ENCODE data around the gene OSBPL6.

- no peak for TF ChIP-seq ZNF8 (CRISPR knock-in tag; IDR thresholded peaks at IDR 0.05)
- TF ChIP-seq, protein P1, sequence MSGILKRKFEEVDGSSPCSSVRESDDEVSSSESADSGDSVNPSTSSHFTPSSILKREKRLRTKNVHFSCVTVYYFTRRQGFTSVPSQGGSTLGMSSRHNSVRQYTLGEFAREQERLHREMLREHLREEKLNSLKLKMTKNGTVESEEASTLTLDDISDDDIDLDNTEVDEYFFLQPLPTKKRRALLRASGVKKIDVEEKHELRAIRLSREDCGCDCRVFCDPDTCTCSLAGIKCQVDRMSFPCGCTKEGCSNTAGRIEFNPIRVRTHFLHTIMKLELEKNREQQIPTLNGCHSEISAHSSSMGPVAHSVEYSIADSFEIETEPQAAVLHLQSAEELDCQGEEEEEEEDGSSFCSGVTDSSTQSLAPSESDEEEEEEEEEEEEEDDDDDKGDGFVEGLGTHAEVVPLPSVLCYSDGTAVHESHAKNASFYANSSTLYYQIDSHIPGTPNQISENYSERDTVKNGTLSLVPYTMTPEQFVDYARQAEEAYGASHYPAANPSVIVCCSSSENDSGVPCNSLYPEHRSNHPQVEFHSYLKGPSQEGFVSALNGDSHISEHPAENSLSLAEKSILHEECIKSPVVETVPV (CRISPR knock-in tag; IDR thresholded peaks at IDR 0.05), result no peak
- TF ChIP-seq TOX (CRISPR knock-in tag; IDR thresholded peaks at IDR 0.05; ENCODE audit: borderline replicate concordance), result no peak
- no peak for TF ChIP-seq GLIS3 (CRISPR knock-in tag; IDR thresholded peaks at IDR 0.05)
- no peak for TF ChIP-seq ZFP3 (CRISPR knock-in tag; IDR thresholded peaks at IDR 0.05)
Measured at GRCh38 chr2:178331474-178332432, 137.4 kb downstream of the OSBPL6 start.
